ENCODE data around the gene ATAD3A.

- TF ChIP-seq, protein P1, sequence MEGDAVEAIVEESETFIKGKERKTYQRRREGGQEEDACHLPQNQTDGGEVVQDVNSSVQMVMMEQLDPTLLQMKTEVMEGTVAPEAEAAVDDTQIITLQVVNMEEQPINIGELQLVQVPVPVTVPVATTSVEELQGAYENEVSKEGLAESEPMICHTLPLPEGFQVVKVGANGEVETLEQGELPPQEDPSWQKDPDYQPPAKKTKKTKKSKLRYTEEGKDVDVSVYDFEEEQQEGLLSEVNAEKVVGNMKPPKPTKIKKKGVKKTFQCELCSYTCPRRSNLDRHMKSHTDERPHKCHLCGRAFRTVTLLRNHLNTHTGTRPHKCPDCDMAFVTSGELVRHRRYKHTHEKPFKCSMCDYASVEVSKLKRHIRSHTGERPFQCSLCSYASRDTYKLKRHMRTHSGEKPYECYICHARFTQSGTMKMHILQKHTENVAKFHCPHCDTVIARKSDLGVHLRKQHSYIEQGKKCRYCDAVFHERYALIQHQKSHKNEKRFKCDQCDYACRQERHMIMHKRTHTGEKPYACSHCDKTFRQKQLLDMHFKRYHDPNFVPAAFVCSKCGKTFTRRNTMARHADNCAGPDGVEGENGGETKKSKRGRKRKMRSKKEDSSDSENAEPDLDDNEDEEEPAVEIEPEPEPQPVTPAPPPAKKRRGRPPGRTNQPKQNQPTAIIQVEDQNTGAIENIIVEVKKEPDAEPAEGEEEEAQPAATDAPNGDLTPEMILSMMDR (conservative IDR thresholded peaks at IDR 0.05 in 1 of 2, IDR thresholded peaks at IDR 0.05 in 1 of 2; ENCODE audit: extremely low read depth in 1 of 2, insufficient read depth in 1 of 2, low read depth in 1 of 2, low read length in 2 of 2) = no peak
- TF ChIP-seq EZH2 (IDR thresholded peaks at IDR 0.05; ENCODE audit: borderline replicate concordance, low read length) = no peak
Measured at GRCh38 chr1:1482856-1483255, 29.1 kb upstream of the ATAD3A start.

All from mammary epithelial cell (primary cell).